ENCODE data around the gene COL8A1. TPM values are rescaled to one million over a fixed set of nuclear protein-coding genes. Genes with fewer than 3 reads are reported as not detected.
A peak's percentile ranks its signal among the peaks of the same experiment; 100 is the strongest.

The COL8A1 gene
- total RNA-seq, 1 experiment from 2014 or later: 0.13 TPM

- peak overlapping the region; percentile 14 to 51; a peak in 3 of 4 replicates for H3K4me3 ChIP-seq (ENCODE audit: low read depth in 2 of 2, low read length in 2 of 2)
- H3K4me1 ChIP-seq (ENCODE audit: control insufficient read depth, insufficient read depth, low read length): peaks cover 14% of the 10 kb centered on the region; the same call in 1 of the 2 replicates
- TF ChIP-seq POLR2AphosphoS5 (IDR thresholded peaks at IDR 0.05; ENCODE audit: low read depth, low read length) (no peak), REST (IDR thresholded peaks at IDR 0.05; ENCODE audit: insufficient read depth in 1 of 2, low read depth in 2 of 2, low read length in 1 of 2) (no peak), TCF7L2 (IDR thresholded peaks at IDR 0.05; ENCODE audit: low read depth, low read length) (no peak), CTCF (IDR thresholded peaks at IDR 0.05) (no peak), SIN3A (IDR thresholded peaks at IDR 0.05; ENCODE audit: borderline replicate concordance, insufficient read depth, low read depth, low read length) (no peak)
- POLR2A ChIA-PET: no interaction called here
- intact Hi-C loops (cut with micrococcal nuclease; ENCODE audit: unreplicated experiment): no loop called here
- no peaks in the 10 kb centered on the region for H3K9me3 ChIP-seq (ENCODE audit: control insufficient read depth, insufficient read depth, low read depth, low read length)
- in situ Hi-C loops (cut with HindIII; ENCODE audit: low pct_unique_long_range_greater_than_20kb, low sequenced_read_pairs): no loop called here
- ATAC-seq: peak; percentile 59
- H3K27me3 ChIP-seq (ENCODE audit: control insufficient read depth, insufficient read depth, low read length): peaks cover 62% of the 10 kb centered on the region
- H3K27ac ChIP-seq (ENCODE audit: low read length): no peak overlapping the region
- no TSS peak for BruUV-seq (replicated peaks)
- DNase-seq (ENCODE audit: low read depth, low spot score): peak; percentile 39
- CTCF ChIA-PET: interaction anchor here (0.6 kb wide), 3 partner anchors 10 to 95 kb away, joined by 3 to 4 read pairs (median 4); no protein-coding TSS in a partner anchor
- no peaks in the 10 kb centered on the region for H3K36me3 ChIP-seq (ENCODE audit: control insufficient read depth, insufficient read depth, low read length)
Measured at GRCh38 chr3:99637368-99638111, 854 bp upstream of the COL8A1 start.

- Histone ChIP-seq H3K9me3 (ENCODE audit: control insufficient read depth, insufficient read depth, low read depth, low read length) (no peaks in the 10 kb centered on the region), H3K27me3 (ENCODE audit: control insufficient read depth, insufficient read depth, low read length) (peaks cover 69% of the 10 kb centered on the region), H3K36me3 (ENCODE audit: control insufficient read depth, insufficient read depth, low read length) (no peaks in the 10 kb centered on the region), H3K27ac (ENCODE audit: low read length) (no peak overlapping the region), H3K4me1 (ENCODE audit: control insufficient read depth, insufficient read depth, low read length) (peaks cover 14% of the 10 kb centered on the region; the same call in 1 of the 2 replicates), H3K4me3 (ENCODE audit: low read depth in 2 of 2, low read length in 2 of 2) (no peak overlapping the region)
- TF ChIP-seq SIN3A (IDR thresholded peaks at IDR 0.05; ENCODE audit: borderline replicate concordance, insufficient read depth, low read depth, low read length): no peak
- TF ChIP-seq POLR2AphosphoS5 (IDR thresholded peaks at IDR 0.05; ENCODE audit: low read depth, low read length): no peak
- no peak for TF ChIP-seq TCF7L2 (IDR thresholded peaks at IDR 0.05; ENCODE audit: low read depth, low read length)
- no peak for TF ChIP-seq CTCF (IDR thresholded peaks at IDR 0.05)
- no peak for TF ChIP-seq REST (IDR thresholded peaks at IDR 0.05; ENCODE audit: insufficient read depth in 1 of 2, low read depth in 2 of 2, low read length in 1 of 2)
- intact Hi-C loops (cut with micrococcal nuclease; ENCODE audit: unreplicated experiment) (no loop called here), in situ Hi-C loops (cut with HindIII; ENCODE audit: low pct_unique_long_range_greater_than_20kb, low sequenced_read_pairs) (no loop called here)
- no peak for ATAC-seq
- DNase-seq (ENCODE audit: low read depth, low spot score): no peak
- ChIA-PET POLR2A (no interaction called here), CTCF (no interaction called here)
- BruUV-seq (replicated peaks): no TSS peak
Measured at GRCh38 chr3:99639579-99639978, 1.2 kb downstream of the COL8A1 start.

Measured in Panc1 (cell line).